K562 (cell line): ENCODE measurements around the gene ATP2A3. TPM values are rescaled to one million over a fixed set of nuclear protein-coding genes. Genes with fewer than 3 reads are reported as not detected.

Source experiments
- C11orf30 ChIP-seq: fragments of 450-650 bp; IDR thresholded peaks from 2 replicates; pipeline ENCODE4 v1.6.1; 2016; ENCODE audit warnings: low read depth, mild to moderate bottlenecking
- IFI16 ChIP-seq: fragments of 250-450 bp; sonication (Bioruptor Pico); IDR thresholded peaks from 2 replicates; pipeline ENCODE4 v2.1.2; 2022; ENCODE audit warnings: mild to moderate bottlenecking, inconsistent platforms
- MLX ChIP-seq, 2 experiments: fragments of 450-650 bp in 1 of 2; sonication (generic) in 1 of 2; formaldehyde crosslinking; conservative IDR thresholded peaks; 2 replicates each; pipeline versions ENCODE4 v1.4.0 to v1.8.1; 2020 to 2022; ENCODE audit warnings: mild to moderate bottlenecking in 1 of 2, missing genetic modification reagents in 1 of 2
- MTA3 ChIP-seq: fragments of 450-650 bp; formaldehyde crosslinking; IDR thresholded peaks from 2 replicates; pipeline ENCODE4 v1.6.1; 2017; ENCODE audit warnings: mild to moderate bottlenecking, borderline replicate concordance
- PYGO2 ChIP-seq: fragments of 450-650 bp; IDR thresholded peaks from 2 replicates; pipeline ENCODE4 v1.6.1; 2016; ENCODE audit warnings: mild to moderate bottlenecking, missing genetic modification characterization, moderate library complexity, missing compliant biosample characterization
- SOX6 ChIP-seq: fragments of 450-650 bp; IDR thresholded peaks from 2 replicates; pipeline ENCODE4 v1.6.1; 2014; ENCODE audit warnings: mild to moderate bottlenecking
- TBP ChIP-seq: optimal IDR thresholded peaks from 2 replicates; pipeline ENCODE3; 2011; ENCODE audit warnings: low read depth, low read length, improper control_type of control experiment
- THAP12 ChIP-seq: fragments of 250-450 bp; sonication (Bioruptor Pico); IDR thresholded peaks from 2 replicates; pipeline ENCODE4 v1.9.0; 2021; ENCODE audit warnings: mild to moderate bottlenecking, inconsistent platforms
- VEZF1 ChIP-seq: fragments of 200-800 bp; sonication (Bioruptor generic); IDR thresholded peaks from 2 replicates; pipeline ENCODE4 v1.6.1; 2017; ENCODE audit warnings: missing genetic modification characterization, missing compliant biosample characterization
- ZNF785 ChIP-seq: fragments of 250-450 bp; sonication (Bioruptor Pico); IDR thresholded peaks from 2 replicates; pipeline ENCODE4 v1.4.0; 2020; ENCODE audit warnings: mild to moderate bottlenecking
- polyA plus RNA-seq, 8 experiments: library from polyadenylated mRNA; depleted of rRNA in 4 of 8; stranded (reverse) in 5 of 8; unstranded in 3 of 8; fragments of >200 nt; fragmentation: Nextera tagmentation in 2 of 8; fragmentation: Illumina TruSeq in 1 of 8; extraction: Ambion mirVana in 2 of 8; extraction: Trizol in 1 of 8; gene quantifications; 2 replicates each; pipeline versions ENCODE4 v1.2.1 to v1.2.3, GENCODE V29; 2011 to 2014; ENCODE audit warnings: inconsistent platforms in 1 of 8, missing spikeins in 1 of 8
- total RNA-seq, 7 experiments: library from RNA; depleted of rRNA in 6 of 7; stranded (reverse); fragments of >200 nt in 6 of 7; fragmentation: Illumina TruSeq in 2 of 7; extraction: Trizol in 2 of 7; gene quantifications; 2 replicates each; pipeline versions ENCODE4 v1.2.1 to v1.2.3, GENCODE V29; 2011 to 2021; ENCODE audit warnings: low replicate concordance in 1 of 7

Gene ATP2A3
- total and polyA plus RNA-seq, 9 of the 15 experiments (the other 6 are each of a cell fraction or from before 2014, with no cell fraction given), result 0.65 to 103 (median 31.3) TPM

GRCh38 chr17:3915995-3916696 is 48.1 kb downstream of the ATP2A3 start, which contains the start of gene P2RX1 (continued):
- TF ChIP-seq MLX (CRISPR knock-in tag; conservative IDR thresholded peaks at IDR 0.05) (no peak), VEZF1 (CRISPR knock-in tag) (peak; percentile 95), IFI16 (no peak), THAP12 (no peak), ZNF785 (CRISPR knock-in tag) (no peak), TBP (no peak), MTA3 (0 out of 2 replicates have a peak, but pooled peaks have one; percentile 54), C11orf30 (no peak), PYGO2 (tag) (no peak), SOX6 (peak; percentile 37; the same call in 1 of the 2 replicates)
